ENCODE results near the gene METTL5. TPM values are rescaled to one million over a fixed set of nuclear protein-coding genes. Genes with fewer than 3 reads are reported as not detected.

Gene METTL5
- total RNA-seq, 2 donors from 2014 or later, result 76.1 to 102 TPM

GRCh38 chr2:169768262-169768995 is 56.3 kb downstream of the METTL5 start:
- 92 to 94% methylated on average over 48 to 72 of the region's 72 CpGs for WGBS, 2 experiments (ENCODE audit: insufficient coverage in 1 of 2, insufficient read length in 1 of 2)
- Mint-ChIP-seq H3K4me1 (no peaks in the 10 kb centered on the region), H3K27ac (no peak overlapping the region), H3K27me3 (ENCODE audit: insufficient read depth) (no peaks in the 10 kb centered on the region), H3K36me3 (ENCODE audit: low read depth) (no peaks in the 10 kb centered on the region), H3K4me3 (no peak overlapping the region), H3K9me3 (no peaks in the 10 kb centered on the region)
- Histone ChIP-seq H3K4me3 (ENCODE audit: low read length) (no peak overlapping the region), H3K9me3 (ENCODE audit: control insufficient read depth, low read length) (no peaks in the 10 kb centered on the region), H3K9ac (ENCODE audit: extremely low read depth, low read length, poor library complexity, severe bottlenecking) (no peak overlapping the region), H3K4me1 (ENCODE audit: control insufficient read depth, insufficient read depth, low read length) (no peaks in the 10 kb centered on the region), H3K27ac (ENCODE audit: low read depth, low read length) (no peak overlapping the region), H3K27me3 (ENCODE audit: control insufficient read depth, insufficient read depth, low read length, poor library complexity, severe bottlenecking) (no peaks in the 10 kb centered on the region), H3K36me3 (ENCODE audit: control insufficient read depth, insufficient read depth, low read length) (no peaks in the 10 kb centered on the region)
- TF ChIP-seq CTCF (conservative IDR thresholded peaks at IDR 0.05), result no peak
- no peak for DNase-seq

GRCh38 chr2:169767243-169767888 is 57.3 kb downstream of the METTL5 start:
- Mint-ChIP-seq H3K9me3 (peaks cover 6% of the 10 kb centered on the region), H3K27me3 (ENCODE audit: insufficient read depth) (no peaks in the 10 kb centered on the region), H3K4me1 (no peaks in the 10 kb centered on the region), H3K4me3 (no peak overlapping the region), H3K36me3 (ENCODE audit: low read depth) (peaks cover 7% of the 10 kb centered on the region), H3K27ac (no peak overlapping the region)
- Histone ChIP-seq H3K4me1 (ENCODE audit: control insufficient read depth, insufficient read depth, low read length) (no peaks in the 10 kb centered on the region), H3K36me3 (ENCODE audit: control insufficient read depth, insufficient read depth, low read length) (no peaks in the 10 kb centered on the region), H3K9me3 (ENCODE audit: control insufficient read depth, low read length) (no peaks in the 10 kb centered on the region), H3K9ac (ENCODE audit: extremely low read depth, low read length, poor library complexity, severe bottlenecking) (no peak overlapping the region), H3K27me3 (ENCODE audit: control insufficient read depth, insufficient read depth, low read length, poor library complexity, severe bottlenecking) (no peaks in the 10 kb centered on the region), H3K4me3 (ENCODE audit: low read length) (no peak overlapping the region), H3K27ac (ENCODE audit: low read depth, low read length) (no peak overlapping the region)
- peak; percentile 78 for DNase-seq
- WGBS, 2 experiments (ENCODE audit: insufficient coverage in 1 of 2, insufficient read length in 1 of 2), result 55 to 62% methylated on average over 11 to 12 of the region's 12 CpGs
- peak; percentile 82 for TF ChIP-seq CTCF (conservative IDR thresholded peaks at IDR 0.05)

GRCh38 chr2:169765523-169765922 is 59.2 kb downstream of the METTL5 start:
- H3K27me3 ChIP-seq (ENCODE audit: control insufficient read depth, insufficient read depth, low read length, poor library complexity, severe bottlenecking), result no peaks in the 10 kb centered on the region
- Mint-ChIP-seq H3K27ac (no peak overlapping the region), H3K9me3 (peaks cover 6% of the 10 kb centered on the region), H3K4me3 (no peak overlapping the region), H3K4me1 (no peaks in the 10 kb centered on the region), H3K27me3 (ENCODE audit: insufficient read depth) (no peaks in the 10 kb centered on the region), H3K36me3 (ENCODE audit: low read depth) (peaks cover 12% of the 10 kb centered on the region)
- no peak for TF ChIP-seq CTCF (conservative IDR thresholded peaks at IDR 0.05)
- H3K4me3 ChIP-seq (ENCODE audit: low read length), result no peak overlapping the region
- H3K27ac ChIP-seq (ENCODE audit: low read depth, low read length), result no peak overlapping the region
- DNase-seq, result no peak
- H3K9me3 ChIP-seq (ENCODE audit: control insufficient read depth, low read length), result no peaks in the 10 kb centered on the region
- H3K36me3 ChIP-seq (ENCODE audit: control insufficient read depth, insufficient read depth, low read length), result no peaks in the 10 kb centered on the region
- no peak overlapping the region for H3K9ac ChIP-seq (ENCODE audit: extremely low read depth, low read length, poor library complexity, severe bottlenecking)
- no peaks in the 10 kb centered on the region for H3K4me1 ChIP-seq (ENCODE audit: control insufficient read depth, insufficient read depth, low read length)
- WGBS, 2 experiments (ENCODE audit: insufficient coverage in 1 of 2, insufficient read length in 1 of 2), result 93 to 94% methylated on average over 6 of the region's 6 CpGs

All from endodermal cell (in vitro differentiated cells).